Measurements from ENCODE around the gene PARD3B. TPM values are rescaled to one million over a fixed set of nuclear protein-coding genes. Genes with fewer than 3 reads are reported as not detected.

Gene PARD3B
- total and polyA plus RNA-seq, 2 donors (not counting 1 experiment from before 2014, with no cell fraction given), result 7.4 to 20.6 TPM

DNA sequence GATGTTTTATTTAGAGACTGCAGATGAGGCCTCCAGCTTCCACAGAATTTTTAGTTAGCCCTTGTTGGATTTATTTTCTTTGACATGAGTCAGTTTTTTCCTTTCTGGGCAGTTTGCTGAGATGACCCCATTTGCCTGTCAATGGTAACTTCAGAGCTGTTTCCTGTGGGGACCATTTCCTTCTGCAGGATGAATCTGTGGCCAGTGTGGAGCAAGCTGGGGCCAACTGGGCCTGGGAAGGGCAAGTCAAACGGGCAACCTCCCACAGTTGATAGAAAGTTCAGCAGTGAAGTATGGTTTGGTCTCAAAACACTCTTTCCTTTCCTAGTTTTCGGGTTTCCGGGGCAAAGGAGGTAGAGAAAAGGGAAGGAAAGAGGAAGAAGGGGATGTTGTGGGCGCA is 845.6 kb downstream of the PARD3B start:
- TF ChIP-seq, protein P1, sequence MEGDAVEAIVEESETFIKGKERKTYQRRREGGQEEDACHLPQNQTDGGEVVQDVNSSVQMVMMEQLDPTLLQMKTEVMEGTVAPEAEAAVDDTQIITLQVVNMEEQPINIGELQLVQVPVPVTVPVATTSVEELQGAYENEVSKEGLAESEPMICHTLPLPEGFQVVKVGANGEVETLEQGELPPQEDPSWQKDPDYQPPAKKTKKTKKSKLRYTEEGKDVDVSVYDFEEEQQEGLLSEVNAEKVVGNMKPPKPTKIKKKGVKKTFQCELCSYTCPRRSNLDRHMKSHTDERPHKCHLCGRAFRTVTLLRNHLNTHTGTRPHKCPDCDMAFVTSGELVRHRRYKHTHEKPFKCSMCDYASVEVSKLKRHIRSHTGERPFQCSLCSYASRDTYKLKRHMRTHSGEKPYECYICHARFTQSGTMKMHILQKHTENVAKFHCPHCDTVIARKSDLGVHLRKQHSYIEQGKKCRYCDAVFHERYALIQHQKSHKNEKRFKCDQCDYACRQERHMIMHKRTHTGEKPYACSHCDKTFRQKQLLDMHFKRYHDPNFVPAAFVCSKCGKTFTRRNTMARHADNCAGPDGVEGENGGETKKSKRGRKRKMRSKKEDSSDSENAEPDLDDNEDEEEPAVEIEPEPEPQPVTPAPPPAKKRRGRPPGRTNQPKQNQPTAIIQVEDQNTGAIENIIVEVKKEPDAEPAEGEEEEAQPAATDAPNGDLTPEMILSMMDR (conservative IDR thresholded peaks at IDR 0.05 in 1 of 2, IDR thresholded peaks at IDR 0.05 in 1 of 2; ENCODE audit: low read depth in 1 of 2, low read length in 2 of 2), result no peak
- TF ChIP-seq EZH2 (IDR thresholded peaks at IDR 0.05; ENCODE audit: low read length, missing control alignments), result no peak
- Histone ChIP-seq H3K4me3 (replicated peaks in 1 of 4; ENCODE audit: control extremely low read depth in 1 of 4, insufficient read depth in 1 of 4, low read depth in 3 of 4, low read length in 4 of 4) (no peak overlapping the region), H3K27me3 (ENCODE audit: control insufficient read depth, insufficient read depth, low read length) (no peaks in the 10 kb centered on the region), H3K4me2 (ENCODE audit: extremely low read depth, insufficient read depth, low read length) (no peak overlapping the region), H4K20me1 (ENCODE audit: control insufficient read depth, extremely low read depth, insufficient read depth, low read length) (no peaks in the 10 kb centered on the region), H3K36me3 (ENCODE audit: control insufficient read depth, insufficient read depth, low read length) (no peaks in the 10 kb centered on the region), H3K4me1 (ENCODE audit: control insufficient read depth, extremely low read depth, insufficient read depth, low read length) (no peaks in the 10 kb centered on the region), H3K9me3 (ENCODE audit: control insufficient read depth, insufficient read depth, low read depth, low read length) (no peaks in the 10 kb centered on the region), H3K79me2 (ENCODE audit: control insufficient read depth, insufficient read depth, low read length) (no peaks in the 10 kb centered on the region), H3K9ac (ENCODE audit: insufficient read depth, low read length) (no peak overlapping the region), H2AFZ (ENCODE audit: low read length) (no peak overlapping the region), H3K27ac (ENCODE audit: insufficient read depth, low read length) (no peak overlapping the region)
- no peak for DNase-seq (ENCODE audit: low read depth in 2 of 2)

DNA sequence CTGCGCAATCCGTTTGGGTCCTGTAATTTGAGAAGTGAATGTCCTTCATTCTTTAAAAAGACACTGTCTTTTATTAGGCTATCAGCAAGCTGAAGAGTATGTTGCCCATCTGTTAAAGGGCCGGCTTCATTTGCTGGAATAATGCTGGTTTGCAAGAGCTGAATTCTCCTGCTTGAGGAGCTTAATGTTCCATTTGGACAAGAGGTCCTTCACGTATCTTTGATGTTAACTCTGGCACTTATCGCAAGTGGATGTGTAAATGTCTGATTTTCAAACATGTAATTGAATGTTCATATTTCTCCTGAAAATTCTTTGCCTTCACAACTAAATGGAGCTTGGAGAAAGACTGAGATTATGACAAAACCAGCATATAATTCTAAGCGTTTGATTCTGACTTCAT is 856.2 kb downstream of the PARD3B start:
- peaks cover 3% of the 10 kb centered on the region for H3K4me1 ChIP-seq (ENCODE audit: control insufficient read depth, extremely low read depth, insufficient read depth, low read length)
- no peaks in the 10 kb centered on the region for H3K27me3 ChIP-seq (ENCODE audit: control insufficient read depth, insufficient read depth, low read length)
- no peak overlapping the region for H3K9ac ChIP-seq (ENCODE audit: insufficient read depth, low read length)
- H3K27ac ChIP-seq (ENCODE audit: insufficient read depth, low read length), result no peak overlapping the region
- no peak for DNase-seq (ENCODE audit: low read depth in 2 of 2)
- H3K9me3 ChIP-seq (ENCODE audit: control insufficient read depth, insufficient read depth, low read depth, low read length), result no peaks in the 10 kb centered on the region
- H2AFZ ChIP-seq (ENCODE audit: low read length), result no peak overlapping the region
- TF ChIP-seq EZH2 (IDR thresholded peaks at IDR 0.05; ENCODE audit: low read length, missing control alignments), result no peak
- TF ChIP-seq, protein P1 (conservative IDR thresholded peaks at IDR 0.05 in 1 of 2, IDR thresholded peaks at IDR 0.05 in 1 of 2; ENCODE audit: low read depth in 1 of 2, low read length in 2 of 2), result no peak
- no peaks in the 10 kb centered on the region for H3K79me2 ChIP-seq (ENCODE audit: control insufficient read depth, insufficient read depth, low read length)
- no peaks in the 10 kb centered on the region for H4K20me1 ChIP-seq (ENCODE audit: control insufficient read depth, extremely low read depth, insufficient read depth, low read length)
- H3K4me2 ChIP-seq (ENCODE audit: extremely low read depth, insufficient read depth, low read length), result no peak overlapping the region
- H3K4me3 ChIP-seq (replicated peaks in 1 of 4; ENCODE audit: control extremely low read depth in 1 of 4, insufficient read depth in 1 of 4, low read depth in 3 of 4, low read length in 4 of 4), result no peak overlapping the region
- no peaks in the 10 kb centered on the region for H3K36me3 ChIP-seq (ENCODE audit: control insufficient read depth, insufficient read depth, low read length)

DNA sequence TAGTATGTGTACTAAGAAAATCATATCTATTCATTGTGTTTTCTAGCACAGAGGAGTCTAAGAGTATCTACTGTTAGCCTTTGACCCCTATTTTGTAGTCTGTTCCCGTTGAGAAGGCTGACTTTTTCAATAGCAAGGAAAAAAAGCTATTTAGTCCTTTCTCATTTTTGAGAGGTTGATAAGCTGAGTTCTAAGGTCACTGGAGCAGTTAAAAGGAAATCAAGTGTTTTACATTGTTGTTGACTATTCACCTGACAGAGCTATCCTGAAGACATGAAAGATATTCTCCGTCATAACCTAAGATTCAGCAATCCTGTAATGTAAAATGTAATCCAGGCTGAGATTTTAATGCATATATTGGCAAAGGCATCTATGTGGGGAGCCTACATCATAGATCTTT is 856.7 kb downstream of the PARD3B start:
- Histone ChIP-seq H2AFZ (ENCODE audit: low read length) (no peak overlapping the region), H4K20me1 (ENCODE audit: control insufficient read depth, extremely low read depth, insufficient read depth, low read length) (no peaks in the 10 kb centered on the region), H3K4me2 (ENCODE audit: extremely low read depth, insufficient read depth, low read length) (no peak overlapping the region), H3K4me1 (ENCODE audit: control insufficient read depth, extremely low read depth, insufficient read depth, low read length) (peaks cover 5% of the 10 kb centered on the region), H3K4me3 (replicated peaks in 1 of 4; ENCODE audit: control extremely low read depth in 1 of 4, insufficient read depth in 1 of 4, low read depth in 3 of 4, low read length in 4 of 4) (no peak overlapping the region), H3K79me2 (ENCODE audit: control insufficient read depth, insufficient read depth, low read length) (no peaks in the 10 kb centered on the region), H3K9me3 (ENCODE audit: control insufficient read depth, insufficient read depth, low read depth, low read length) (no peaks in the 10 kb centered on the region), H3K9ac (ENCODE audit: insufficient read depth, low read length) (no peak overlapping the region), H3K36me3 (ENCODE audit: control insufficient read depth, insufficient read depth, low read length) (no peaks in the 10 kb centered on the region), H3K27ac (ENCODE audit: insufficient read depth, low read length) (no peak overlapping the region), H3K27me3 (ENCODE audit: control insufficient read depth, insufficient read depth, low read length) (no peaks in the 10 kb centered on the region)
- no peak for DNase-seq (ENCODE audit: low read depth in 2 of 2)
- no peak for TF ChIP-seq EZH2 (IDR thresholded peaks at IDR 0.05; ENCODE audit: low read length, missing control alignments)
- TF ChIP-seq, protein P1 (conservative IDR thresholded peaks at IDR 0.05 in 1 of 2, IDR thresholded peaks at IDR 0.05 in 1 of 2; ENCODE audit: low read depth in 1 of 2, low read length in 2 of 2), result no peak

Data from fibroblast of lung (primary cell).